Forelimb muscle (tissue), 1 donor: Measurements from ENCODE around the gene RAB41. TPM values are rescaled to one million over a fixed set of nuclear protein-coding genes. Genes with fewer than 3 reads are reported as not detected.
"Not testable (repeated sequence)": the region's sequence is repeated elsewhere in the genome, so short reads cannot be mapped to it uniquely, and the experiment has no call there.

Experiments
- DNase-seq: peaks from one replicate; pipeline ENCODE4 v3.0.0-alpha.2; 2013; ENCODE audit warnings: low read depth
- polyA plus RNA-seq: library from polyadenylated mRNA; unstranded; fragments of 120-200 nt; gene quantifications from one replicate; pipeline ENCODE4 v1.2.1, GENCODE V29; 2013; ENCODE audit not compliant: insufficient read length

RAB41 gene
- polyA plus RNA-seq, 1 donor, result 0.68 TPM

GRCh38 chrX:70289793-70290770 is 8.1 kb downstream of the RAB41 start, which contains the start of the genes KIF4A and PDZD11:
TSS of gene KIF4A (plus strand) at chrX:70290104. CDS start at chrX:70290459, 355 bp downstream.
TSS of gene PDZD11 (minus strand) at chrX:70289927. CDS start at chrX:70289341, 586 bp downstream.
- DNase-seq, result peak; percentile 77

DNA sequence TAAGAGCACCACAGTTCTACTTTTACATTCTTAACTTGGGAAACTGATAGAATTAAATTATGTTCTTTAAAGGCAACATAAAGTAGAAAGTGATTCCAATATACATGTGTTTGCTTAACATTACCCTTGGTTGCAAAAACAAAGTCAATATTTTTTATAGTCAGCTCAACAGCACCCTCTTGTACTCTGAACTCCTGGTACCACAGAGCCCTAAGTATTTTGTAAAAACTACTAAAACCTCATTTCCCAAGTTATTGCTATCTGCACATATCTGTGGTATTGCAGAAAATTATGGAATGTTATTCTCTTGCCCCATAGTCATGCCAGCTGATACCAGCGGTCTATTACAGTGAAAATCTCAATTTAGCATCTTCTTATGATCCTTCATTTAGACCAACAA is 10.8 kb downstream of the RAB41 start:
- DNase-seq, result no peak

GRCh38 chrX:70293621-70294020 is 11.6 kb downstream of the RAB41 start:
- DNase-seq, result no peak

DNA sequence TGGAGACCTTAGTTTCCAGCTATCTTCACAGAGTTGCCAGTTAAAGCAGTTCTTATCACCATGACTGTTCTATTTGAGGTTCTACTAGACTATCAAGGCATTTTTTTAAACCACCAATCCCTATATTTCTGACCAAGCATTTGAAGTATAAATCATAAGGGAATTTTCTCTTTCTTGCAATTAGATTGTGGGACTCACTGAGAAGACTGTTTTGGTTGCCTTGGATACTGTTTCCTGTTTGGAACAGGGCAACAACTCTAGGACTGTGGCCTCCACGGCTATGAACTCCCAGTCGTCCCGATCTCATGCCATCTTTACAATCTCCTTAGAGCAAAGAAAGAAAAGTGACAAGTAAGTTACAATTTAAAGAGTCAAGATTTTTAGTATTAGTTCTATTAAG is 19.7 kb downstream of the RAB41 start:
- no peak for DNase-seq

DNA sequence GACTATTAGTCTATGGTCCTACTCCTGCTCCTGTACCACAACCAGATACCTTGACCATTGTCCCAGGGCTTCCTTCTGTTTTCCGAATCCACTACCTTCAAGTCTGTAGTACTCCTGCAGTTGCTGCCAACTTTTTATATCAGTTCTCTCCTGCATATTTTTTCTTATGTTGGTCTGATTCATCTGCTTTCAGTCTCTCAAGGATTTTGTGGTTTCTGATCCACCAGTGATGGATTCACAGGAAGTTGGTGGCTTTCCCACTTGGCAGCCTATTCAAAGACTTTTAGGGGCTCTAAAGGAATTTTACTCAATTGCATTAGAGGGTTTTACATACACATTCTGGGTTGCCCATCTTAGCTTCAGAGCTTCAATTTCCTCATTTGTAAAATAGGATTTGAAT is 31.5 kb downstream of the RAB41 start:
- no peak for DNase-seq

GRCh38 chrX:70322784-70323183 is 40.8 kb downstream of the RAB41 start:
- no peak for DNase-seq

DNA sequence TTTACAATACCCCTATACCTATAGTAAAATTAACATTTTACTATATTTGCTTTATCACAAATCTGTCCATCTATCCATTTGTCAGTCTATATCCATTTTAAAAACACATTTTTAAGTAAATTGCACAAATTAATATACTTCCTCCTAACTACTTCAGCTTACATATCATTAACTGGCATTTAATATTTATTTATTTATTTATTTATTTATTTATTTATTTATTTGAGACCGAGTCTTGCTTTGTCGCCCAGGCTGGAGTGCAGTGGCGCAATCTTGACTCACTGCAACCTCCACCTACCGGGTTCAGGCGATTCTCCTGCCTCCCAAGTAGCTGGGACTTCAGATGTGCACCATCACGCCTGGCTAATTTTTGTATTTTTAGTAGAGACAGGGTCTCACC is 41.7 kb downstream of the RAB41 start:
- DNase-seq, result not testable (repeated sequence)

- no peak for DNase-seq
Observed at GRCh38 chrX:70324326-70324725, 42.4 kb downstream of the RAB41 start.

DNA sequence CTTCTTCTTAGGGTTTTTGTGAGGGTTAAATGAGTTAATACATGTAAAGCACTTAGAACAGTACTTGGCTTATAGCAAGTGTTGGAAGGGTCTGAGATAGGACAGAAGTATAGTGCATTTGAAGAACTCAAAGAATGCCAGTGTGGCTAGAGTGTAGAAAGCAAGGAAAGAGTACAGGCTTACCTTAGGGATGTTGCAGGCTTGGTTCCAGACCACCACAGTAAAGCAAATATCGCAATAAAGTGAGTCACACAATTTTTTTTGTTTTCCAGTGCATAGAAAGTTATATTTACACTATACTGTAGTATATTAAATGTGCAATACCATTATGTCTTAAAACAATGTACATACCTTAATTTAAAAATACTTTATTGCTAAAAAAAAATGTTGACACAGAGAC is 49.2 kb downstream of the RAB41 start:
- no peak for DNase-seq

- no peak for DNase-seq
Observed at GRCh38 chrX:70332600-70332999, 50.6 kb downstream of the RAB41 start.

Other genes starting within 250 kb of the RAB41 start
- gene AWAT2, start 232.2 kb upstream of the RAB41 start, polyA plus RNA-seq, result not detected
- gene OTUD6A, start 219.7 kb upstream of the RAB41 start, polyA plus RNA-seq, result not detected
- 132 TPM for gene IGBP1, start 148.7 kb upstream of the RAB41 start, polyA plus RNA-seq
- not detected for gene DGAT2L6, start 104.7 kb upstream of the RAB41 start, polyA plus RNA-seq
- gene AWAT1, start 47.5 kb upstream of the RAB41 start, polyA plus RNA-seq, result not detected
- 0.25 TPM for gene P2RY4, start 22.0 kb upstream of the RAB41 start, polyA plus RNA-seq
- gene ARR3, start 13.8 kb upstream of the RAB41 start, polyA plus RNA-seq, result 0.43 TPM
- gene PDZD11, start 7.8 kb downstream of the RAB41 start, polyA plus RNA-seq, result 36.0 TPM
- gene KIF4A, start 7.9 kb downstream of the RAB41 start, polyA plus RNA-seq, result 5.5 TPM
- gene GDPD2, start 141.1 kb downstream of the RAB41 start, polyA plus RNA-seq, result 0.56 TPM
- 4.9 TPM for gene DLG3, start 162.7 kb downstream of the RAB41 start, polyA plus RNA-seq